Gastrocnemius medialis (tissue), 4 donors: ENCODE data around the gene SLC22A2.

Experiments used
- POLR2A ChIP-seq, 2 donors: fragments of 450-650 bp; IDR thresholded peaks; one replicate each; pipeline ENCODE4 v1.6.1; 2017; ENCODE audit warnings: antibody characterized with exemption in 2 of 2, mild to moderate bottlenecking in 2 of 2, moderate library complexity in 2 of 2
- TF ChIP-seq, protein P1 (sequence below), 5 experiments: fragments of 450-650 bp in 3 of 5; fragments of 200-600 bp in 2 of 5; sonication (generic) in 2 of 5; IDR thresholded peaks in 4 of 5; conservative IDR thresholded peaks in 1 of 5; 1 replicate in 4 of 5; 2 replicates in 1 of 5; pipeline ENCODE4 v1.5.1; 2016 to 2019; ENCODE audit warnings: antibody characterized with exemption in 5 of 5, mild to moderate bottlenecking in 3 of 5, moderate library complexity in 3 of 5

DNA sequence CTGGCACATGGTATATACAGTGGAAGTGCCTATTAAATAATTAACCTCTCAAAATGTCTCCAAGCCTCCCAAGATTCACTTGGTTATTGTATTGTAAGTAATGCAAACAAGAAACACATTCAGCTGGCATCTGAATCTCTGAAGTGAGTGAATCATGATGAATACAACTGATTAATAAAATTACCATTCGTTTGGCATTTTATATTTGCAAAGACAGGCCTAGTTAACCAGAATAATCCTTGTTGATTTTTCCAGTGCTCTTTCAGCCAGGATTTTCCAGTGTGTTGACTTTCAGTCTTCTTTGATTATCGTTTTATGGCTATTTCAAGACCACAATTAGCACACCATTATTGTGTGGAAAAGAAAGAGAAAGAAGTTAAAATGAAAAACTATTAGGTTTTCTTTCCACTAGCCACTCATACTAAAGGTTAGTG is 20.3 kb downstream of the SLC22A2 start:
- TF ChIP-seq, protein P1, sequence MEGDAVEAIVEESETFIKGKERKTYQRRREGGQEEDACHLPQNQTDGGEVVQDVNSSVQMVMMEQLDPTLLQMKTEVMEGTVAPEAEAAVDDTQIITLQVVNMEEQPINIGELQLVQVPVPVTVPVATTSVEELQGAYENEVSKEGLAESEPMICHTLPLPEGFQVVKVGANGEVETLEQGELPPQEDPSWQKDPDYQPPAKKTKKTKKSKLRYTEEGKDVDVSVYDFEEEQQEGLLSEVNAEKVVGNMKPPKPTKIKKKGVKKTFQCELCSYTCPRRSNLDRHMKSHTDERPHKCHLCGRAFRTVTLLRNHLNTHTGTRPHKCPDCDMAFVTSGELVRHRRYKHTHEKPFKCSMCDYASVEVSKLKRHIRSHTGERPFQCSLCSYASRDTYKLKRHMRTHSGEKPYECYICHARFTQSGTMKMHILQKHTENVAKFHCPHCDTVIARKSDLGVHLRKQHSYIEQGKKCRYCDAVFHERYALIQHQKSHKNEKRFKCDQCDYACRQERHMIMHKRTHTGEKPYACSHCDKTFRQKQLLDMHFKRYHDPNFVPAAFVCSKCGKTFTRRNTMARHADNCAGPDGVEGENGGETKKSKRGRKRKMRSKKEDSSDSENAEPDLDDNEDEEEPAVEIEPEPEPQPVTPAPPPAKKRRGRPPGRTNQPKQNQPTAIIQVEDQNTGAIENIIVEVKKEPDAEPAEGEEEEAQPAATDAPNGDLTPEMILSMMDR (IDR thresholded peaks at IDR 0.05 in 4 of 5, conservative IDR thresholded peaks at IDR 0.05 in 1 of 5), result no peak
- no peak for TF ChIP-seq POLR2A (IDR thresholded peaks at IDR 0.05)
